ENCODE measurements around the gene SECTM1. TPM values are rescaled to one million over a fixed set of nuclear protein-coding genes. Genes with fewer than 3 reads are reported as not detected.

Gene SECTM1
- total RNA-seq, 2 donors from 2014 or later: 3.1 to 7.7 TPM

- Histone ChIP-seq H3K4me1 (peaks cover 0 to 35% of the 10 kb centered on the region in 2 donors), H3K27ac (no peak overlapping the region), H3K4me3 (no peak overlapping the region), H3K36me3 (no peaks in the 10 kb centered on the region), H3K9me3 (no peaks in the 10 kb centered on the region), H3K27me3 (peaks cover 0 to 3% of the 10 kb centered on the region in 2 donors)
- no peak for TF ChIP-seq CTCF (IDR thresholded peaks at IDR 0.05)
- no peak for DNase-seq (ENCODE audit: low spot score)
These were observed 3.8 kb downstream of the SECTM1 start for GRCh38 chr17:82329683-82330321.

GRCh38 chr17:82328994-82329507, 4.5 kb downstream of the SECTM1 start:
- Histone ChIP-seq H3K27me3 (peaks cover 0 to 3% of the 10 kb centered on the region in 2 donors), H3K36me3 (no peaks in the 10 kb centered on the region), H3K4me1 (peaks cover 0 to 28% of the 10 kb centered on the region in 2 donors), H3K27ac (no peak overlapping the region), H3K4me3 (no peak overlapping the region), H3K9me3 (no peaks in the 10 kb centered on the region)
- DNase-seq (ENCODE audit: low spot score): no peak
- TF ChIP-seq CTCF (IDR thresholded peaks at IDR 0.05): no peak

GRCh38 chr17:82328141-82328993, 5.2 kb downstream of the SECTM1 start:
- DNase-seq (ENCODE audit: low spot score): no peak
- TF ChIP-seq CTCF (IDR thresholded peaks at IDR 0.05): no peak
- H3K4me1 ChIP-seq: peaks cover 0 to 21% of the 10 kb centered on the region in 2 donors
- no peak overlapping the region for H3K4me3 ChIP-seq
- H3K36me3 ChIP-seq: no peaks in the 10 kb centered on the region
- H3K27ac ChIP-seq: no peak overlapping the region
- H3K27me3 ChIP-seq: peaks cover 0 to 3% of the 10 kb centered on the region in 2 donors
- H3K9me3 ChIP-seq: no peaks in the 10 kb centered on the region

- no peak overlapping the region for H3K4me3 ChIP-seq
- no peak overlapping the region for H3K27ac ChIP-seq
- H3K27me3 ChIP-seq: no peaks in the 10 kb centered on the region
- H3K36me3 ChIP-seq: no peaks in the 10 kb centered on the region
- peaks cover 0 to 15% of the 10 kb centered on the region in 2 donors for H3K4me1 ChIP-seq
- DNase-seq (ENCODE audit: low spot score): no peak
- no peak for TF ChIP-seq CTCF (IDR thresholded peaks at IDR 0.05)
- no peaks in the 10 kb centered on the region for H3K9me3 ChIP-seq
These were observed 5.8 kb downstream of the SECTM1 start for GRCh38 chr17:82327757-82328140.

GRCh38 chr17:82327289-82327688, 6.3 kb downstream of the SECTM1 start:
- Histone ChIP-seq H3K9me3 (no peaks in the 10 kb centered on the region), H3K27me3 (no peaks in the 10 kb centered on the region), H3K4me3 (no peak overlapping the region), H3K36me3 (no peaks in the 10 kb centered on the region), H3K27ac (no peak overlapping the region), H3K4me1 (peaks cover 0 to 10% of the 10 kb centered on the region in 2 donors)
- no peak for TF ChIP-seq CTCF (IDR thresholded peaks at IDR 0.05)
- DNase-seq (ENCODE audit: low spot score): no peak

All from right atrium auricular region (tissue), 2 donors.